GM19372 (cell line): Measurements from ENCODE around the gene MOB3C.

Experiments
- ATAC-seq: cut with Tn5 transposase; IDR thresholded peaks from one replicate; pipeline ENCODE4 v1.9.1; 2021; ENCODE audit warnings: mild to moderate bottlenecking, low read depth, moderate library complexity; ENCODE audit not compliant: unreplicated experiment

Gene MOB3C

DNA sequence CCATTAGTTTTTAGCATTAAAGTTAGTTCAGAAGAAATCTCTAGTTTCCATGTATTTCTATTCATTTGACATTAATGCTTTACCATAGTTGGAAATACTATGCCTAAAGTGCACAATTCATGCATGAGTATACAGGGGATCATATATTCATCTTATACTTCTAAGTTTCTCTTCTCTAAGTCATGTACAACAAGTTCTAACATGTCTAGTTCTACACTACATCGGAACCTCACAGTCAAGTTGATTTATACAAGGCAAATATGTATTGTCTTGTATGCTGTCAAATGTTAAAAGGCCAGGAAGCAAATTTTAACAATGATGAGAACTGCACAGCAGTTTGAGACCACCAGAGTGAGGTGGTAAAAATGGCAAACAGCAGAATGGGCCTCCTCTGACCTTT, 22.9 kb upstream of the MOB3C start:
- ATAC-seq: no peak

DNA sequence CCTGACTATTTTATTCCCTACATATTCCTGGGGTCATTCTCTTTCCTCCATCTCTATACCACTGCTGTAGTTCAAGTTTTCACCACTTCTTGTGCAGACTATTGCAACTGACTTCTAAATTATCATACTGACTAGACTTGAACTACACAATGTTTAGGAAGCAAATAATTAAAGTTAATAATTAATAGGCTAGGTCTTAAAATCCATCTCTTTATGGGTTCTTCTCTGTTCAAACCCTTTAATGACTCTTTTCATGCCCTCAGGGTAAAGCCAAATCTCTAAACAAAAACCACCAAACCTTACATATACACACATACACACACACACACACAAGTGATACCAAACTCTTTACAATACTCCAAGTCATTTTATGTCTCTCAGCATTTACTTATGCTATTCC, 22.3 kb upstream of the MOB3C start:
- ATAC-seq: no peak

DNA sequence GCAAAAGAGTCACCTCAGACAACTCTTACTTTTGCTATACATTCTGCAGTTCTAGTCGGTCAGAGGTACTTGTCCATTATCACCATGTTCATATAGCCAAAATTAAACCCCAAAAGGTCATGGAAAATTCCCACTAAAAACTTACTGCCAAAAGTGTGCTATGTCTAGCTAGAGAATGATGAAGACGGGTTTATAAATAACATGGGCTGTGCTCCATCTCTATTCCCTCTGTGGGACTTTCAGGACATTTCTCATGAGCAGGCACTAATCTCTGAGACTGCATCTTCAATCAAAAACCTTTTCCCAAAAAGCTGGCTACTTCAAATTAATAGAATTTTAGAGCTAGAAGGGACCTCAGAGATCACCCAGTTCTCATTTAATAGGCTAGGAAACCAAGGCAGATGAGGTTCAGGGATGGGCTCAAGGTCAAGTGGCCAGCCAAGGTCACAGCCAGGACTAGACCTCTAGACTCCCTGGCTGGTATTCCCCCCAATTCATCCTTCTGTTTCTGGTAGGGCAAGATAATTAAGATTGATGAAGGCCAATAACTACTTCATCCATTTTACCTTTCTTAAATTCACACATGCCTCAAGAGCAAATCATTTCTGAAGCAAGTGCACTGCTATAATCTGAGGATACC, 21.0 kb upstream of the MOB3C start:
- ATAC-seq: no peak

DNA sequence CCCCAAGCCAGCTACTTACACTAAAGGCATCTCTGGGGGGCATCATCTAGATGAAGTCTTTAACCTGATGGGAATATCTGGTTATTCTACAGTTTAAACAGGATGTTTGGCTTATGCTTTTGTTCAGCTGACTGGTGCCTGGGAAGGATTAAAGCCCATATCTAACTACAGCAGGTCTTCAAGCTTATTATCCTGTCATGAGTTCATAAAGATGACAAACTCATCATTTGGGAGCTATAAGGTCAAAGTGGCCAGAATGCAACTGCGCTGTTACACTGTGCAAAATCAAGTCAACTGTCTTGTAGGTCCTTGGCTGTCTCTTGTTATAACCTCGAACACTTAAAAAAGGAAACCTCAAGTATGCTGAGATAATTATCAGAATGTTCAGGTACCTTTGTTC, 18.6 kb upstream of the MOB3C start:
- ATAC-seq: no peak

DNA sequence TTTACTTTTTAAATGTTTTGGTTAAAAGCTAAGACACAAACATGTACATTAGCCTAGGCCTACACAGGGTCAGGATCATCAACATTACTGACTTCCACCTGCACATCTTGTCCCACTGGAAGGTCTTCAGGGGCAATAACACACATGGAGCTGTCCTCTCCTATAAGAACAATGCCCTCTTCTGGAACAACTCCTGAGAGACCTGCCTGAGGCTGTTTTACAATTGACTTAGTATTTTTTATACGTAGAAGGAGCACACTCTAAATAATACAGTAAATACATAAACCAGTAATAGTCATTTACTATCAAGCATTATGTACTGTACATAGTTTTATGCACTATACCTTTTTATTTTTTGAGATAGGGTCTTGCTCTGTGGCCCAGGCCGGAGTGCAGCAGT, 14.1 kb upstream of the MOB3C start:
- no peak for ATAC-seq

DNA sequence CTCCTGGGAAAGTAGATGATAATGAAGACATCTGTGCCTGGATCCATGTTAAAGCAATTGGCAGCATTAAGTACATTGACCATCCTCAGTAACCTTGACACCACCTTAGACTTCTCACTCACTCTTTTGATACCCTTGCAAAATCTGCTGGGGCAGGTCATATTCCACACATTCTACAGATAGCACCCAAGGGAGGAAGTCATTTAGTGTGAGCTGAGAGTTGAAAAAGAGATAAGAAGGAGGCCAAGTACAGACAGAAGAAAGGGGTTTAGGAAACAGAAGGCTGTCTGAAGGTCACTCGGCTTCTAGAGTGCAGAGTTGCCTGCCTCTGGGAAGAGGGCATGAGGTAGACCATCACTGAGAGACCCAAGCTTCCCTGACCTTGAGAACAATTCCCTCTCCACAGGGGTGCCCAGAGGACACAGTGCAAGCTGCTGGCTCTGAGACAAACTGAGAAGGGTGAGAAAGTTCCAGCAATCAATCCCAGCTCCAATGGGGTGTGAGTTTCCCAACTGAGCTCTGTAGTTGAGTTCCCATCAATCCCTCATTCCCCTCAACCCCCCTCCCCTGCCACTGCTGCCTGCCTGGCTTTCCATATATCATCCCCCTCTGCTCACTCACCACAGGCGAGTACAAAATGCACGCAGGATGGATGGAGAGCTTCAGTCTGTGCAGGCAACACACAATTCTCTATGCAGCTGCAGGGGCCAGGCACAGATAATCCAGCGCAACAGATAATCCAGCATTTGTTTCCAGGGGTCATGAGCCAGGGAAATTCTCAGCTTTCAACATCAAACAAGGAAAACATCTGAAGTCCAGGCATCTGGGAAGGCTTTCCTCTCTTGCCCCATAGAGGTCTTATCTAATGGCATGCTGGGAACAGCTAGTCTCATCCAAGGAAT, 7.4 kb upstream of the MOB3C start:
- ATAC-seq: no peak

DNA sequence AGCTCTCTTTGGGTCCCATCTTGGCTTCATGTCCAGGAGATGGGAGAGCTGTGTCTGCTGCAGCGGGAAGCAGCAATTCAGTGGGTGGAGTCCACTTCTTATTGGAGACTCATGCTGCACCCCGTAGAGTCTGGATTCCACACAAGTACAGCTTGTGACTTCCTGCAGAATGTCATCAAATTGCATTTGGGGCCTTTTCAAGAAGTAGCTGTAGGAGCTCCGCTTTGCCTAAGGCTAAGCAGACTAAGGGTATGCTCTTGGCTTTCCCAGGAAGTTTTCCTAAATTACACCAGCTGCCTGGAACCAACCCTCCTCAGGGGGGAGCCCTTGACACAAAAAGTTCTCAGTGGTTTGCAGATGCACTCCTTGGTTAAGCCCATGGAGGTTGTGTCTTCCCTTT, 5.7 kb upstream of the MOB3C start:
- ATAC-seq: no peak

DNA sequence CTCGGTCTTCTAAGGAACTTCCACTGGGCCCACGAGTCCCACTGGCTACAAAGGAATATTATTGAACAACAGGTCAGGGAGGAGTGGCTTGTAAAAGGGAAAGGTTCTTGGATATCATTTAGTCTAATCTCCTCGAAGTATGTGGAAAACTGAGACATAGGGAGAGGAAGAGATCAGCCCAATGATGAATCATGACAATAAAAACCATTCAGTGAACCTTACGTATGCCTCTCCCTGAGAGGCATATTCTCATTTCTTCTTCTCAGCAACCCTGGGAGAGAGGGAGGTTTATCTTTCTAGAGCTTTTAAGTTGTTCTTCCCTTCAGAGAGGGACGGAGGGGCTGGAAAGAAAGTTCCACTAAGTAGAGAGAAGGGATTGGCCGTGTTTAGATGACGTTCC, 5.3 kb upstream of the MOB3C start:
- no peak for ATAC-seq

DNA sequence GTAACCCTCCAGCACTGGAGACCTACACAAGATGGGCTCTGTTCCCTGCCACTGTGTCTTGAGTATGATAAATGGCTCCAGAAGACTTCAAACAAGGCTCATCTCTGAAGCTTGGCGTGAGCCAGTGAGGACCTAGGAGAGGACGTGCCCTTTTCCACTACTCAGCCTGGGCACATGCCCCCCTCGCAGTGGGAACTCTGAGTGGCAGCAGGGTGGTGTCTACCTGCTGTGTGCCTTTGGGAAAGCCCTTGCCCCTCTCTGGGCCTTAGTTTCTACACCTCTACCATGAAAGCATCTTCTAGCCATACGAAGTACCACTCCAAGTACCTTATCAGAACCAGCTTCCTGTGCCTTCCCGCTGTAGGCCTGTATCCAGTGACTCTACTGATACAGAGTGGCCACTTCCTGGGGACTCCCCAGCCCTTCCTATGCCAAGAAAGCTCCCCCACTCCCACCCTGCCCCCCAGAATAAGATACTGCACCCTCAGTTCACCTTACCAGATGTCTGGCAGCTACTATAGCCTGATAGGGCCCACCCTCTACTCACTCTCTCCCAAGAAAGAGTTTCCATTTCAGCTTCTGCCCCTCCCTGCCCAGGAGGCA, 3.1 kb upstream of the MOB3C start:
- ATAC-seq: no peak

DNA sequence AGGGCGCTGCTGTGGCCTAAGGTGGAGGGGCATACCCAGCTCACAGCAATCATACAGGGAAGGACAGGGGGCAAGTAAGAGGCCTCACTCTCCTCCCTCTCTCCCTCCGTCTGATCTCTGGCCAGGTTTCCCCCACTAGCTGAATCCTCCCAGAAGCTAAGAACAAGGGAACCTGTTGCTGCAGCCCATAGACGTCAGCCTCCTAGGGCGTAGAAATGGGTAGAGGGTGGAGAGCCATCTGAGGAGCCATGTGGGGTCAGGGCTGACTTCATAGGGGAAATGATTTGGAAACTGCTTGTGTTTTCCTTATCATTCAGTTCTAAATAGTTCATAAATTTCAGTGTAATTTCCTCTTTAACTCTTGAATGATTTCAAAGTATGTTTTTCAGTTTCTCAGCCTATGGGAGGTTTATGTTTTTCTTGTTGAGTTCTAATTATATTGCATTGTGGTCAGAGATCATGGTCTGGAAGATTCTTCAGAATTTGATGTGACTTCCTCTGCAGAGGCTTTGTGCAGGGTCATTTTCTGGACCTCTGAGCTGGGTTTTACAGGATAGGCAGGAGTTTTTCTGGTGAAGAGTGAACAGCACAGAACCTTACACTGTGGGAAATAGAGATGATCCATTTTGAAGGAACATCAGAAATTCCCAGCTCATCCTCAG, 2.3 kb upstream of the MOB3C start:
- no peak for ATAC-seq

DNA sequence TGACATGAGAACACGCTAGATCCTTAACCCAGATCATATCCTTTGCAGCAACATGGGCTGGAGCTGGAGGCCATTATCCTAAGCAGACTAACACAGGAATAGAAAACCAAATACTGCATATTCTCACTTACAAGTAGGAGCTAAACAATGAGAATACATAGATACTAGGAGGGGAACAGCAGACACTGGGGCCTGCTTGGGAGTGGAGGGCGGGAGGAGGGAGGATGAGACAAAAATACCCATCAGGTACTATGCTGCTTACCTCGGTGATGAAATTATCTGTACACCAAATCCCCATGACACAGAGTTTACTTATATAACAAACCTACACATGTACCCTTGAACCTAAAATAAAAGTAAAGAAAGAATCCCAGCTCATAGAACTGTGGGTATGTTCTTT, 1.2 kb upstream of the MOB3C start:
- no peak for ATAC-seq

DNA sequence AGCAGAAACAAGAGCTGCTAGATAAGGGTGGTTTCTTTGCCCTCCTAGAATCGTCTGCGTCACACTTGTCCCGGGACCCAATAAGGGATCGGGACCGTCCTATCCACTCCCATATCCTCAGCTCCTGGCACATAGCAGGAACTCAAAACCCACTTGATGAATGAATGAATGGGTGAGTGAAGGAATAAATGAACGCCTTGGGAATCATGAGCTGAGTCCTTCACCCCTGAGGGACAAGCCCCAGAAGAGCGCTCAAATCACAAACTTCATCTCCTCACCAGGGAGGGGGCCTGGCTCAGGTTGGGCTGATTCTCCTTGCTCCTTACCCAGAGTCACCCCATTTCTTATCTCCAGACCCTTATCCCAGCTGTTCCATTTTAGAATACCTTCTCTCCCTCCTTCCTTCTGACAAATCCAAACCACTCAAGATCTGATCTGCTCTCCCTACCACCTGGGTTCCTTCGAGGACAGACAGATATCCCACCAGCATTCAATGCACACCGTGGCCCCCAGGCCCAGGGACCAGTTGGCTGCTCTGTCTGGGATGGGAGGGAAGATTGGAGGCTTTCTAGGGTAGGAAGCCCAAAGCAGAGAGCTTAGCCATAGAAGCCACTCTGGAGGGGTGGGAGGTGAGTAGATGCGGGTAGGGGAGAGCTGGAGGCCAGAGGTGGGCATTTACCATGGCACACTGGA, 643 bp upstream of the MOB3C start:
- no peak for ATAC-seq

DNA sequence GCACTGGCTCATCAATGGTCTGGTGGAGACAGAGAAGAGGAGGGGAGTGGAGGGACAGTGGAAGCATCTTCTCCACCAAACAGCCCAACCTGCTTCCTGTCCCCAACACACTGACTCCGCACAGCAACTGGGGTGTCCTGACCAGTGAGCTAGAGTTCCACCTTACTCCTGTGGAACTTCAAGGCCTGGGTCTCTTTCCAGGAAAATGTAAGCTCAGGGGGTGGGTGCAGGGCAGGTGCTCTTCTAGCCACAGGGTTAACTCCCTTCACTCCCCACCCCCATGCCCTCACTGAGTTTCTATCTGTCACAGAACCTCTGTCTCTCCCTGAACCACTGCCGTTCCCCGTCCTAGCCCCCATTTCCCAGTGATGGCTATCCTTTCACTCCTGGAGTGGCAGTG, 876 bp downstream of the MOB3C start:
- ATAC-seq: no peak

DNA sequence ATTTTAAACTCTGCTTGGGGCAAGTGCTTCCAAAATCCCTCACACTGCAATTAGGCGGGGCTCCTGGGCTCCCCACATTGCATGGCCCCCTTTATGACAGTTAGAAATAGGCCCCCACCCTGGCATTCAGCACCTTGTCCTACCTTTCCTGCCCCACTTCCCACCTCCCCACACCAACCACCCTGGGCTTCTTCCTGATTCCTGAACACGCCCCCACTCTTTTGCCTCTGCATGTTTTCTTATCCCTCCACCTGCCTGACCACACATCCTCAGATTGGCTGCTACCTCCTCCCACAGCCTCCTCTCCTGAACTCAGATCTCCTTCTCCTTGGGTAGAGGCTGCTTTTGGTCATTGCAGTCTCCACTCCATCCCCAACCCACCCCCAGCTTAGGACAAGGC, 1.5 kb downstream of the MOB3C start:
- ATAC-seq: no peak

DNA sequence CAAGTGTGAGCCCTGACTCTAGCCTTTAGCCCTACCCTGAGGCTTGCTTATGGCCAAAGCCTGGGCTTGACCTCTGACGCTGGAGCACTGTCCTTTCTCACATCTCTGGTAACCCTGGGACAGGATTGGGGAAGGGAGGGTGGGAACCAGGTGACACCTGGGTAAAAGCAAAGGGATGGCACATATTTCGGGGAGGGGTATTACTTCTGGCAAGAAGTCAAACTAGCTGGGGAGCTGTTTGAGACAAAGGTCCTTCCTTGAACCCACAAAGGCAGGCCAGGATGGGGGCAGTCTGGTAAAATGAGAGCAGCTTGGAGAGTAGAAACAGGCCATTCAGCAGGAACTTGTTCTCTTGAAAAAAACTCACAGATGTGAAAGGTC, 2.0 kb downstream of the MOB3C start:
- no peak for ATAC-seq

DNA sequence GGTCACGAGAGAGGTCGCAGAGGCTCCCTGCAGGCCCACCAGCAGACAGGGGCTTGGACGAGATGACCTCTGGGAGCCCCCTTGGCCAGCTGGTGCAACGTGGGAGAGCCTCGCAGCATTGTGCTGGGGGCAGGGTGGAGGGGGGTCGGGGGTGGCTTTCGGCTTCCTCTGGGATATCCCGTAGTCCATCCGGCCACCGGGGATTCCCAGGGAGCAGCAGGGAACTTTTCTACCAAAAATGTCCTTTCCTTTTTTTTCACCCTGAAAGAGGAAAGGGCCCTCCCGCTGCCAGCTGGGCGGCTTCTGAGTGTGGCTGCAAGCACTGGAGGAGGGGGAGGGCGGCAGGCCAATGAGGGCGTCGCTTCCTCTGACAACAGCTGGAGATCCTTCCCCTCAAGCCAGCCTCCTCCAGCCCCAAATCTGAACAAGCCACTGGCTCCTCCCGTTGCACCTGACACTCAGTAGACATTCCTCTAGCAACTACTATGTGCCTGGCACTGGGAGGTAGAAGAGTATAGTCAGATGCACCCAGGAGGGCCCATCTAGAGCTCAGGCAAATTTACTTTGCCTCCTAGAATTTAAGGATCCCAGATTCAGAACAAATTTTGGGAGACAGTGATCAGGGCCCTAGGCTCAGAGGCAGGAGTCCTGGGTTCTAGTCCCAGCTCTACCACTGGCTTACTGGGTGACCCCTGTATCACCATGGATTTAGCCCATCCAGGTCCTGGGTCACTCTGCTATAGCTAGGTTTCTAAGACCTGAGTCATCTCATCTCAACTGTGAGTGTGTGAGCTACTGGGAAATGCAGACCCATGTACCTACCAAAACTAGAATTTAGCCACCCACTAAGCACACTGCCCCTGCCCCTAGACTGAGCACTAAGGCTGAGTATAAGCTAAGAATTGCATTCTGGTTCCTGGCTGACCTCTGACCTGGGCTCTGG, 2.7 kb downstream of the MOB3C start:
- no peak for ATAC-seq

DNA sequence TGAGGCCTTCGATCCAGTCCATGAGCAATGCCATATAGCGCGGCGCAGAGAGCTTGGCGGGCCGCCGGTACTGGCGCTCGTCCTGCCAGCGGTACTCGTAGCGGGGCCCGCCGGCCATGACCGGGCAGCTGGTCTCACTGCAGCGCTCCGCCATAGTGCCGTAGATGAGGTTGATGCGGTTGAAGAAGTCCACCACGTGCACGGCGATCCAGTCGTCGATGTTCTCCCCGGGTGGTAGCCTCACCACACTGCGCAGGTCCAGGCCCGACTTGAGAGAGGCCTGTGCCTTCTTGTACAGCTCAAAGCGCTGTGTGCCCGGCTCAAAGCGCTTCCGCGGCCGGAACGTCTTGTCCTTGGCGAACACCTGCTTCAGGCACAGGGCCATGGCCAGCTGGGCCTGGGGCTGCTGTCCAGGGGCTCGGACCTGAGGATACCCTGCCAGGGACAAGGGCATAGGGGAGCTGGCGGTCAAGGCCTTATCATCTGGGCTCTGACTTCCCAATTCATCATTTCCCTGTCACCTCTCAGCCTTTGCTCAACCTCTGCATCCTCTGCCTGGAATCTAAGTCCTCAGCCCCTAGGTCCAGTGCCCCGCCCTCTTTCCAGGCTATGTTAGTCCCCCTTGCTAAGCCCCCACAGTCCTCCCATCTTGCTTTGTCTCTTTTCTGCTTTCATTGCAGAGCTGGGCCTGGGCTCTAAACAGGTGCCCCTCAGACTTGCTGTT, 3.5 kb downstream of the MOB3C start:
- ATAC-seq: no peak

DNA sequence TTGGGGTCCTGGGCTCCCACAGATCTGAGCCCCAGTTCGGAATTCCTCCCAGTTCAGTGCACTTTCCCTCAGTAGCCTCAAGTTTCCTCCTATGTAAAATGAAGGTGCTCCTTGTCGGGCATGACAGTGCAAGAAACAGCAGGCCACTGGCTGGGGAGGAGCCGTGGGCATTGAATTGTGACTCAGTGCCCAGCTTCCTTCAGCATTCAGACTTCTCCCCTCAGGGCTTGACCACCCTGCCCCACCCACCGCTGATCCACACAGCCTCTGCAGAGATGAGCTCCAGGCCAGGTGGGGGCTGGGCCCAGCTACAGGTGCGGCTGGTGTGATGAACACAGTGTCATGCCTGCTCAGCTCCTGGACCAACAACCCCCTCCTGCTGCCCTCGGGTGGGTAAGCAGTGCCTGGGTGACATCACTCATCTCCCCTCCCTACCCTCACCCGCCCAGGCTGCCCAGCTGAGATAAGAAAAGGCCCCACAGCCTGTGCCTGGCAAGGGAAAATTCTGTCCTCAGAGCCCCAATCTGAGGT, 4.9 kb downstream of the MOB3C start:
- ATAC-seq: no peak
